HPDE6-E6E7 (cell line): ENCODE data around the gene SPO11.
A peak's percentile ranks its signal among the peaks of the same experiment; 100 is the strongest.

Source experiments
- DNase-seq: peaks from one replicate; pipeline ENCODE4 v3.0.0; 2011; ENCODE audit warnings: missing footprints; ENCODE audit errors: extremely low spot score

The SPO11 gene

GRCh38 chr20:57375652-57376230, 46.1 kb downstream of the SPO11 start:
- DNase-seq = no peak

GRCh38 chr20:57377350-57377749, 47.7 kb downstream of the SPO11 start:
- DNase-seq = no peak

- no peak for DNase-seq
These were observed 48.5 kb downstream of the SPO11 start for GRCh38 chr20:57378107-57378506.

- DNase-seq = no peak
These were observed 49.2 kb downstream of the SPO11 start for GRCh38 chr20:57378646-57379262.

- DNase-seq = no peak
These were observed 49.7 kb downstream of the SPO11 start for GRCh38 chr20:57379263-57379647.

GRCh38 chr20:57380081-57380750, 50.6 kb downstream of the SPO11 start:
- DNase-seq = no peak

- peak; percentile 94 for DNase-seq
These were observed 52.2 kb downstream of the SPO11 start for GRCh38 chr20:57381596-57382503.

- no peak for DNase-seq
These were observed 52.9 kb downstream of the SPO11 start for GRCh38 chr20:57382516-57382915.

- no peak for DNase-seq
These were observed 54.1 kb downstream of the SPO11 start for GRCh38 chr20:57383447-57384347.

- DNase-seq = no peak
These were observed 54.9 kb downstream of the SPO11 start for GRCh38 chr20:57384486-57384885.

- no peak for DNase-seq
These were observed 55.6 kb downstream of the SPO11 start for GRCh38 chr20:57384953-57385761.

GRCh38 chr20:57385940-57386339, 56.3 kb downstream of the SPO11 start:
- no peak for DNase-seq

- no peak for DNase-seq
These were observed 57.2 kb downstream of the SPO11 start for GRCh38 chr20:57386762-57387161.

GRCh38 chr20:57387463-57387862, 57.9 kb downstream of the SPO11 start:
- no peak for DNase-seq

- no peak for DNase-seq
These were observed 58.4 kb downstream of the SPO11 start for GRCh38 chr20:57387945-57388371.

GRCh38 chr20:57388953-57389694, 59.5 kb downstream of the SPO11 start:
- peak; percentile 89 for DNase-seq

GRCh38 chr20:57389695-57390603, 60.3 kb downstream of the SPO11 start:
- no peak for DNase-seq

GRCh38 chr20:57390604-57391438, 61.2 kb downstream of the SPO11 start, which contains the start of gene RBM38:
TSS of gene RBM38 (plus strand) at chr20:57391396. CDS start at chr20:57391582, 186 bp downstream.
- peak; percentile 89 for DNase-seq
